A549 (cell line): ENCODE data around the gene UBE2N. TPM values are rescaled to one million over a fixed set of nuclear protein-coding genes. Genes with fewer than 3 reads are reported as not detected.

Experiments used
- ATAC-seq, 2 experiments: fragments of 200-7000 bp in 1 of 2; fragments of >200 bp in 1 of 2; cut with Nextera tagmentation in 1 of 2; cut with Tn5 transposase in 1 of 2; 3 replicates each; pipeline versions ENCODE4 v1.8.0 to v1.9.1; 2018 to 2020; ENCODE audit warnings: mild to moderate bottlenecking in 1 of 2, moderate library complexity in 1 of 2
- CTCF ChIA-PET: fragments of 300-600 bp; sonication (Branson Sonifier 250); formaldehyde crosslinking; extraction: SDS; loops from one replicate; lab custom pipeline; 2021; ENCODE audit warnings: antibody characterized with exemption, inconsistent platforms; lab: Yijun Ruan, JAX
- POLR2A ChIA-PET: fragments of 350-600 bp; formaldehyde crosslinking; extraction: SDS; loops from one replicate; lab custom pipeline; 2021; ENCODE audit warnings: antibody characterized with exemption, inconsistent platforms; lab: Yijun Ruan, JAX
- DNase-seq, 2 experiments: peaks; one replicate each; pipeline versions ENCODE4 v3.0.0 to v3.0.0-alpha.2; 2011 to 2016; ENCODE audit warnings: low read depth in 1 of 2, low spot score in 1 of 2
- FAIRE-seq: peaks from 2 replicates; lab custom pipeline; 2011; peaks lifted over from hg19 to GRCh38; lab: Jason Lieb, UNC
- H3K27ac ChIP-seq, 2 experiments: fragments of >200 bp; sonication (Bioruptor Twin); formaldehyde crosslinking; 3 replicates each; pipeline ENCODE4 v1.5.1; 2016 to 2017
- H3K4me1 ChIP-seq: fragments of >200 bp; sonication (Bioruptor Twin); formaldehyde crosslinking; 3 replicates; pipeline ENCODE4 v1.6.1; 2016
- H3K4me2 ChIP-seq: fragments of >200 bp; sonication (Bioruptor Twin); formaldehyde crosslinking; 3 replicates; pipeline ENCODE4 v1.6.1; 2016
- H3K4me3 ChIP-seq: fragments of >200 bp; sonication (Bioruptor Twin); formaldehyde crosslinking; 3 replicates; pipeline ENCODE4 v1.5.1; 2016
- H3K9me3 ChIP-seq: fragments of >200 bp; sonication (Bioruptor Twin); formaldehyde crosslinking; 3 replicates; pipeline ENCODE4 v1.6.1; 2016
- CHD2 ChIP-seq: fragments of 150-350 bp; IDR thresholded peaks from 2 replicates; pipeline ENCODE4 v1.6.1; 2014; ENCODE audit warnings: low read length; ENCODE audit not compliant: partially characterized antibody
- EHF ChIP-seq: fragments of 250-450 bp; sonication (Bioruptor Pico); IDR thresholded peaks from 2 replicates; pipeline ENCODE4 v1.5.0; 2020; ENCODE audit warnings: mild to moderate bottlenecking
- EHMT2 ChIP-seq: fragments of 200-600 bp; sonication (generic); IDR thresholded peaks from 2 replicates; pipeline ENCODE4 v1.6.1; 2016; ENCODE audit warnings: antibody characterized with exemption, low read depth, mild to moderate bottlenecking, moderate library complexity
- ESRRA ChIP-seq: fragments of 150-350 bp; IDR thresholded peaks from 2 replicates; pipeline ENCODE4 v1.6.1; 2014; ENCODE audit warnings: mild to moderate bottlenecking, low read length, borderline replicate concordance
- FOSL2 ChIP-seq, 2 experiments: fragments of 450-650 bp in 1 of 2; fragments of >200 bp in 1 of 2; sonication (Bioruptor Twin) in 1 of 2; formaldehyde crosslinking; IDR thresholded peaks; 2 replicates each; pipeline versions ENCODE4 v1.5.0 to v1.6.1; 2016 to 2020; ENCODE audit warnings: mild to moderate bottlenecking in 1 of 2, moderate library complexity in 1 of 2
- GATA3 ChIP-seq: IDR thresholded peaks from 2 replicates; pipeline ENCODE4 v1.6.1; 2012; ENCODE audit warnings: borderline replicate concordance
- HDAC2 ChIP-seq: fragments of 200-600 bp; sonication (generic); IDR thresholded peaks from 2 replicates; pipeline ENCODE4 v1.6.1; 2016
- HEYL ChIP-seq: fragments of 250-450 bp; sonication (Bioruptor Pico); IDR thresholded peaks from 2 replicates; pipeline ENCODE4 v1.8.0; 2021; ENCODE audit warnings: mild to moderate bottlenecking, moderate library complexity
- HOXA7 ChIP-seq: fragments of 250-450 bp; sonication (Bioruptor Pico); IDR thresholded peaks from 2 replicates; pipeline ENCODE4 v1.5.0; 2020; ENCODE audit warnings: mild to moderate bottlenecking, moderate library complexity
- JUN ChIP-seq, 2 experiments: fragments of >200 bp; sonication (Bioruptor Twin); formaldehyde crosslinking; IDR thresholded peaks; 2 replicates in 1 of 2; 3 replicates in 1 of 2; pipeline ENCODE4 v1.6.1; 2016 to 2017
- MAFK ChIP-seq: fragments of 450-650 bp; IDR thresholded peaks from 2 replicates; pipeline ENCODE4 v1.6.1; 2014; ENCODE audit not compliant: partially characterized antibody
- NFE2L2 ChIP-seq: fragments of 150-350 bp; conservative IDR thresholded peaks from 2 replicates; pipeline ENCODE4 v1.6.1; 2014; ENCODE audit warnings: low read length
- NPAS2 ChIP-seq: fragments of 250-450 bp; sonication (Bioruptor Pico); IDR thresholded peaks from 2 replicates; pipeline ENCODE4 v1.8.0; 2022; ENCODE audit warnings: mild to moderate bottlenecking, moderate library complexity, borderline replicate concordance
- NR3C1 ChIP-seq: fragments of >200 bp; sonication (Bioruptor Twin); formaldehyde crosslinking; IDR thresholded peaks from 3 replicates; pipeline ENCODE4 v1.6.1; 2017
- PHF8 ChIP-seq: fragments of 200-600 bp; sonication (generic); IDR thresholded peaks from 2 replicates; pipeline ENCODE4 v1.6.1; 2016; ENCODE audit warnings: low read depth, mild to moderate bottlenecking, antibody characterized with exemption, moderate library complexity, borderline replicate concordance
- POLR2AphosphoS2 ChIP-seq: conservative IDR thresholded peaks from 2 replicates; pipeline ENCODE4 v1.6.1; 2012; ENCODE audit warnings: low read length, improper control_type of control experiment, inconsistent platforms
- RNF2 ChIP-seq: fragments of 200-600 bp; sonication (generic); IDR thresholded peaks from 2 replicates; pipeline ENCODE4 v1.6.1; 2016; ENCODE audit warnings: low read depth, mild to moderate bottlenecking, antibody characterized with exemption, moderate library complexity, borderline replicate concordance
- SMC3 ChIP-seq: fragments of >200 bp; sonication (Bioruptor Twin); formaldehyde crosslinking; IDR thresholded peaks from 3 replicates; pipeline ENCODE4 v1.6.1; 2018; ENCODE audit warnings: inconsistent platforms
- ZNF302 ChIP-seq: fragments of 250-450 bp; sonication (Bioruptor Pico); IDR thresholded peaks from 2 replicates; pipeline ENCODE4 v1.9.0; 2021; ENCODE audit warnings: inconsistent platforms, mild to moderate bottlenecking, moderate library complexity
- ZSCAN20 ChIP-seq: fragments of 250-450 bp; sonication (Bioruptor Pico); IDR thresholded peaks from 2 replicates; pipeline ENCODE4 v1.8.0; 2022; ENCODE audit warnings: mild to moderate bottlenecking, moderate library complexity
- WGBS: methylation state at CpG from one replicate; pipeline ENCODE4 v1.1.6; 2017; ENCODE audit errors: missing lambda C conversion rate; 5-methylcytosine and 5-hydroxymethylcytosine counted together
- polyA plus RNA-seq, 4 experiments: library from polyadenylated mRNA; depleted of rRNA in 3 of 4; stranded (reverse); fragments of >200 nt; fragmentation: RNase III in 1 of 4; extraction: RNeasy Plus Mini Kit Qiagen cat#74134 plus additional on column Dnase treatment in 1 of 4; gene quantifications; 2 replicates in 3 of 4; 3 replicates in 1 of 4; pipeline ENCODE4 v1.2.3, GENCODE V29; 2011 to 2017
- TF ChIP-seq, protein P1 (sequence below): fragments of 250-450 bp; sonication (Bioruptor Pico); IDR thresholded peaks from 2 replicates; pipeline ENCODE4 v1.5.0; 2020; ENCODE audit warnings: low read depth, mild to moderate bottlenecking, moderate library complexity
- TF ChIP-seq, protein P2 (sequence below): fragments of >200 bp; sonication (Bioruptor Twin); formaldehyde crosslinking; IDR thresholded peaks from 3 replicates; pipeline ENCODE4 v1.5.1; 2016
- TF ChIP-seq, protein P3 (sequence below): IDR thresholded peaks from 2 replicates; pipeline ENCODE4 v1.6.1; 2012
- TF ChIP-seq, protein P4 (sequence below): IDR thresholded peaks from 2 replicates; pipeline ENCODE4 v1.6.1; 2012; ENCODE audit warnings: low read depth, borderline replicate concordance
- TF ChIP-seq, protein P5 (sequence below): fragments of 150-350 bp; IDR thresholded peaks from 2 replicates; pipeline ENCODE4 v1.6.1; 2014; ENCODE audit warnings: low read depth, mild to moderate bottlenecking, low read length

Gene UBE2N
- polyA plus RNA-seq, 2 of the 4 experiments (the other 2 are of a cell fraction): 160 to 168 TPM

DNA sequence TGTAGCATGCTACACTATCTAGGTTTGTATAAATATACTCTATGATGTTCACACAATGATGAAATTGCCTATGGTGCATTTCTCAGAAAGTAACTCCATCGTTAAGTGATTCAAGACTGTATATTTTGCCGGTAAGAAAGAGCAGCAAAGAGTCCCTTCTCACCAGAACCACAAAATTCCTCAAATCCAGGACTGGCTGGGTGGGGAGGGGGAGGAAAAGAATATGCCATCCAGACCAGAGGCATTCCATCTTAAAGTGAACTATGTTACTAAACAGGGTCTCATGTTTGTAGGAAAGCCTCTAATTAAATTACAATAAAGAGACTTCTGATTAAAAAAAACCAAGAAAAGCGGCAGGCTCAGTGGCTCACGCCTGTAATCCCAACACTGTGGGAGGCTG lies 11.5 kb downstream of the UBE2N start:
- POLR2A ChIA-PET: no interaction called here
- H3K4me2 ChIP-seq: no peak overlapping the region
- peaks cover 37% of the 10 kb centered on the region for H3K4me1 ChIP-seq
- H3K9me3 ChIP-seq: no peaks in the 10 kb centered on the region
- no peak for DNase-seq
- H3K4me3 ChIP-seq: no peak overlapping the region
- H3K27ac ChIP-seq: no peak overlapping the region
- TF ChIP-seq RNF2 (no peak), MAFK (peak; percentile 41)
- 76% methylated on average over 4 of the region's 4 CpGs for WGBS
- CTCF ChIA-PET: interaction anchor here (1.0 to 4.4 kb wide), 2 partner anchors 10 to 34 kb away, joined by 3 to 29 read pairs; no protein-coding TSS in a partner anchor
- FAIRE-seq: no peak
- no peak for ATAC-seq

DNA sequence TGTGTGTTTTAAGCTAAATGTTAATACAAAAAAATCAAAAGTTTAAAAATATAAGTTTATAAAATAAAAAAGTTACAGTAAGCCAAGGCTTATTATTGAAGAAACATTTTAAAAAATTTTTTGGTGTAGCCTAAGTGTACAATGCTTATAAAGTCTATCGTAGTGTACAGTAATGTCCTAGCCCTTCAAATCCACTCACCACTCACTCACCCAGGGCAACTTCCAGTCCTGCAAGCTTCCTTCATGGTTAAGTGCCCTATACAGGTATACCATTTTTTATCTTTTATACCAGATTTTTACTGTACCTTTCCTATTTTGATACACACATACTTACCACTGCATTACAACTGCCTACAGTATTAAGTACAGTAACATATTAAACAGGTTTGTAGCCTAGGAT lies 11.9 kb downstream of the UBE2N start:
- Histone ChIP-seq H3K4me1 (peaks cover 38% of the 10 kb centered on the region), H3K27ac (no peak overlapping the region), H3K9me3 (no peaks in the 10 kb centered on the region), H3K4me2 (no peak overlapping the region), H3K4me3 (no peak overlapping the region)
- TF ChIP-seq NPAS2 (no peak), HEYL (CRISPR knock-in tag) (no peak)
- TF ChIP-seq, protein P1, sequence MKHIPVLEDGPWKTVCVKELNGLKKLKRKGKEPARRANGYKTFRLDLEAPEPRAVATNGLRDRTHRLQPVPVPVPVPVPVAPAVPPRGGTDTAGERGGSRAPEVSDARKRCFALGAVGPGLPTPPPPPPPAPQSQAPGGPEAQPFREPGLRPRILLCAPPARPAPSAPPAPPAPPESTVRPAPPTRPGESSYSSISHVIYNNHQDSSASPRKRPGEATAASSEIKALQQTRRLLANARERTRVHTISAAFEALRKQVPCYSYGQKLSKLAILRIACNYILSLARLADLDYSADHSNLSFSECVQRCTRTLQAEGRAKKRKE (CRISPR knock-in tag): no peak
- ATAC-seq (peak in 1 of 2 experiments; percentile 34; a peak in 3 of 6 replicates), FAIRE-seq (no peak), DNase-seq (no peak)
- 87% methylated on average over 1 of the region's 1 CpG for WGBS
- ChIA-PET POLR2A (no interaction called here), CTCF (interaction anchor here (4.4 kb wide), 1 partner anchor 10 kb away, joined by 29 read pairs; no protein-coding TSS in a partner anchor)

DNA sequence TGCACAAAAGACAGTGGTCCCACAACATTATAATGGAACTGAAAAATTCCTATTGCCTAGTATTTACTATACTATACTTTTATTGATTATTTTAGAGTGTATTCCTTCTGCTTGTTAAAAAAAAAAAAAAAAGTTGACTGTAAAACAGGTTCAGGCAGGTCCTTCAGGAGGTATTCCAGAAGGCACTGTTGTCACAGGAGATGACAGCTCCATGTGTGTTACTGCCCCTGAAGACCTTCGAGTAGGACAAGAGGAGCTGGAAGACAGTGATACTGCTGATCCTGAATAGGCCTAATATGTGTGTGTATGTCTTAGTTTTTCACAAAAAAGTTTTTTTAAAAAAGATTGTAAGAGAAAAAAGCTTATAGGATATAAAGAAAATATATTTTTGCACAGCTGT lies 12.3 kb downstream of the UBE2N start:
- no peak for TF ChIP-seq FOSL2 (IDR thresholded peaks at IDR 0.05)
- no peak for TF ChIP-seq FOSL2 (CRISPR knock-in tag; IDR thresholded peaks at IDR 0.05)
- no peak for TF ChIP-seq PHF8
- TF ChIP-seq POLR2AphosphoS2: no peak
- TF ChIP-seq NR3C1: no peak
- no peak for TF ChIP-seq HOXA7 (CRISPR knock-in tag)
- no peak for TF ChIP-seq JUN (IDR thresholded peaks at IDR 0.05)
- TF ChIP-seq HDAC2: no peak
- TF ChIP-seq EHMT2: no peak
- TF ChIP-seq NFE2L2: no peak
- TF ChIP-seq ZNF302 (CRISPR knock-in tag): no peak
- TF ChIP-seq, protein P2, sequence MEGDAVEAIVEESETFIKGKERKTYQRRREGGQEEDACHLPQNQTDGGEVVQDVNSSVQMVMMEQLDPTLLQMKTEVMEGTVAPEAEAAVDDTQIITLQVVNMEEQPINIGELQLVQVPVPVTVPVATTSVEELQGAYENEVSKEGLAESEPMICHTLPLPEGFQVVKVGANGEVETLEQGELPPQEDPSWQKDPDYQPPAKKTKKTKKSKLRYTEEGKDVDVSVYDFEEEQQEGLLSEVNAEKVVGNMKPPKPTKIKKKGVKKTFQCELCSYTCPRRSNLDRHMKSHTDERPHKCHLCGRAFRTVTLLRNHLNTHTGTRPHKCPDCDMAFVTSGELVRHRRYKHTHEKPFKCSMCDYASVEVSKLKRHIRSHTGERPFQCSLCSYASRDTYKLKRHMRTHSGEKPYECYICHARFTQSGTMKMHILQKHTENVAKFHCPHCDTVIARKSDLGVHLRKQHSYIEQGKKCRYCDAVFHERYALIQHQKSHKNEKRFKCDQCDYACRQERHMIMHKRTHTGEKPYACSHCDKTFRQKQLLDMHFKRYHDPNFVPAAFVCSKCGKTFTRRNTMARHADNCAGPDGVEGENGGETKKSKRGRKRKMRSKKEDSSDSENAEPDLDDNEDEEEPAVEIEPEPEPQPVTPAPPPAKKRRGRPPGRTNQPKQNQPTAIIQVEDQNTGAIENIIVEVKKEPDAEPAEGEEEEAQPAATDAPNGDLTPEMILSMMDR: no peak
- no peak for TF ChIP-seq CHD2
- TF ChIP-seq, protein P3, sequence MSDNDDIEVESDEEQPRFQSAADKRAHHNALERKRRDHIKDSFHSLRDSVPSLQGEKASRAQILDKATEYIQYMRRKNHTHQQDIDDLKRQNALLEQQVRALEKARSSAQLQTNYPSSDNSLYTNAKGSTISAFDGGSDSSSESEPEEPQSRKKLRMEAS: no peak
- TF ChIP-seq ZSCAN20 (CRISPR knock-in tag): no peak
- TF ChIP-seq, protein P4, sequence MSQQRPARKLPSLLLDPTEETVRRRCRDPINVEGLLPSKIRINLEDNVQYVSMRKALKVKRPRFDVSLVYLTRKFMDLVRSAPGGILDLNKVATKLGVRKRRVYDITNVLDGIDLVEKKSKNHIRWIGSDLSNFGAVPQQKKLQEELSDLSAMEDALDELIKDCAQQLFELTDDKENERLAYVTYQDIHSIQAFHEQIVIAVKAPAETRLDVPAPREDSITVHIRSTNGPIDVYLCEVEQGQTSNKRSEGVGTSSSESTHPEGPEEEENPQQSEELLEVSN: no peak
- TF ChIP-seq, protein P5, sequence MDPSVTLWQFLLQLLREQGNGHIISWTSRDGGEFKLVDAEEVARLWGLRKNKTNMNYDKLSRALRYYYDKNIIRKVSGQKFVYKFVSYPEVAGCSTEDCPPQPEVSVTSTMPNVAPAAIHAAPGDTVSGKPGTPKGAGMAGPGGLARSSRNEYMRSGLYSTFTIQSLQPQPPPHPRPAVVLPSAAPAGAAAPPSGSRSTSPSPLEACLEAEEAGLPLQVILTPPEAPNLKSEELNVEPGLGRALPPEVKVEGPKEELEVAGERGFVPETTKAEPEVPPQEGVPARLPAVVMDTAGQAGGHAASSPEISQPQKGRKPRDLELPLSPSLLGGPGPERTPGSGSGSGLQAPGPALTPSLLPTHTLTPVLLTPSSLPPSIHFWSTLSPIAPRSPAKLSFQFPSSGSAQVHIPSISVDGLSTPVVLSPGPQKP: no peak
- no peak for TF ChIP-seq SMC3
- no peak for TF ChIP-seq EHF (CRISPR knock-in tag)
- no peak for TF ChIP-seq GATA3
- TF ChIP-seq ESRRA: no peak
- Histone ChIP-seq H3K9me3 (no peaks in the 10 kb centered on the region), H3K4me1 (peaks cover 38% of the 10 kb centered on the region), H3K4me3 (no peak overlapping the region), H3K27ac (no peak overlapping the region), H3K4me2 (no peak overlapping the region)
- ChIA-PET CTCF (interaction anchor here (4.4 kb wide), 1 partner anchor 9 kb away, joined by 29 read pairs; no protein-coding TSS in a partner anchor), POLR2A (no interaction called here)
- FAIRE-seq: no peak
- no peak for DNase-seq
- WGBS: 53% methylated on average over 1 of the region's 1 CpG
- ATAC-seq: no peak
